Measurements from ENCODE around the gene CYTH1.

Gene CYTH1

GRCh38 chr17:78804777-78805176 is 22.7 kb upstream of the CYTH1 start:
- DNase-seq, result peak; percentile 58 to 59

- DNase-seq, result no peak
Measured at GRCh38 chr17:78803186-78803845, 21.2 kb upstream of the CYTH1 start.

- DNase-seq, result no peak
Measured at GRCh38 chr17:78802459-78802858, 20.4 kb upstream of the CYTH1 start.

- DNase-seq, result no peak
Measured at GRCh38 chr17:78802008-78802407, 19.9 kb upstream of the CYTH1 start.

GRCh38 chr17:78800132-78800931 is 18.3 kb upstream of the CYTH1 start:
- no peak for DNase-seq

- no peak for DNase-seq
Measured at GRCh38 chr17:78798695-78799559, 16.9 kb upstream of the CYTH1 start.

- no peak for DNase-seq
Measured at GRCh38 chr17:78797691-78798585, 15.9 kb upstream of the CYTH1 start.

GRCh38 chr17:78797213-78797612 is 15.1 kb upstream of the CYTH1 start:
- no peak for DNase-seq

- no peak for DNase-seq
Measured at GRCh38 chr17:78796517-78796900, 14.4 kb upstream of the CYTH1 start.

- DNase-seq, result no peak
Measured at GRCh38 chr17:78795861-78796516, 13.9 kb upstream of the CYTH1 start.

GRCh38 chr17:78794864-78795640 is 13.0 kb upstream of the CYTH1 start:
- no peak for DNase-seq

GRCh38 chr17:78794399-78794798 is 12.3 kb upstream of the CYTH1 start:
- no peak for DNase-seq

- DNase-seq, result no peak
Measured at GRCh38 chr17:78793968-78794367, 11.9 kb upstream of the CYTH1 start.

- no peak for DNase-seq
Measured at GRCh38 chr17:78793415-78793814, 11.3 kb upstream of the CYTH1 start.

- DNase-seq, result no peak
Measured at GRCh38 chr17:78791840-78792709, 10.0 kb upstream of the CYTH1 start.

GRCh38 chr17:78790552-78790951 is 8.5 kb upstream of the CYTH1 start:
- DNase-seq, result no peak

- DNase-seq, result no peak
Measured at GRCh38 chr17:78789663-78790181, 7.6 kb upstream of the CYTH1 start.

- DNase-seq, result no peak
Measured at GRCh38 chr17:78789149-78789662, 7.1 kb upstream of the CYTH1 start.

GRCh38 chr17:78788451-78788850 is 6.4 kb upstream of the CYTH1 start:
- DNase-seq, result no peak

- no peak for DNase-seq
Measured at GRCh38 chr17:78787444-78787843, 5.4 kb upstream of the CYTH1 start.
